ENCODE results near the gene IPMK. TPM values are rescaled to one million over a fixed set of nuclear protein-coding genes. Genes with fewer than 3 reads are reported as not detected.

IPMK gene
- total and polyA plus RNA-seq, 2 experiments from 2014 or later: 5.5 to 17.8 TPM

GRCh38 chr10:58302254-58302653 lies 34.6 kb upstream of the IPMK start (continued):
- no peak for TF ChIP-seq ZNF462 (CRISPR knock-in tag; IDR thresholded peaks at IDR 0.05)
- no peak for TF ChIP-seq NANOG (IDR thresholded peaks at IDR 0.05; ENCODE audit: borderline replicate concordance)
- TF ChIP-seq ZNF114 (CRISPR knock-in tag; IDR thresholded peaks at IDR 0.05): no peak
- TF ChIP-seq POLR2AphosphoS5 (IDR thresholded peaks at IDR 0.05; ENCODE audit: low read depth): no peak

- Histone ChIP-seq H3K27me3 (ENCODE audit: insufficient read depth) (no peaks in the 10 kb centered on the region), H3K79me2 (replicated peaks; ENCODE audit: insufficient read depth) (no peaks in the 10 kb centered on the region), H2AFZ (no peak overlapping the region), H3K4me2 (no peak overlapping the region), H3F3A (replicated peaks; ENCODE audit: low read depth) (no peaks in the 10 kb centered on the region), H3K4me1 (ENCODE audit: insufficient read depth) (peaks cover 8% of the 10 kb centered on the region), H3K36me3 (ENCODE audit: insufficient read depth) (no peaks in the 10 kb centered on the region), H3K27ac (ENCODE audit: low read depth) (no peak overlapping the region), H3K9me2 (ENCODE audit: insufficient read depth) (no peaks in the 10 kb centered on the region), H3K4me3 (no peak overlapping the region), H4K20me1 (replicated peaks; ENCODE audit: insufficient read depth) (no peaks in the 10 kb centered on the region)
- DNase-seq (ENCODE audit: low spot score) (no peak), ATAC-seq (no peak)
- Mint-ChIP-seq H3K4me1 (peaks cover 8% of the 10 kb centered on the region; the same call in 1 of the 3 replicates), H3K27me3 (ENCODE audit: insufficient read depth, low read depth, poor library complexity) (peaks cover 1% of the 10 kb centered on the region), H3K36me3 (ENCODE audit: low read depth) (no peaks in the 10 kb centered on the region), H3K9me3 (no peaks in the 10 kb centered on the region; the same call in 2 of the 3 replicates), H3K4me3 (no peak overlapping the region), H3K27ac (no peak overlapping the region)
- TF ChIP-seq POLR2AphosphoS5 (IDR thresholded peaks at IDR 0.05; ENCODE audit: low read depth) (no peak), ZNF331 (CRISPR knock-in tag; IDR thresholded peaks at IDR 0.05; ENCODE audit: low read depth) (no peak), NANOG (IDR thresholded peaks at IDR 0.05; ENCODE audit: borderline replicate concordance) (no peak), CTCF (conservative IDR thresholded peaks at IDR 0.05; ENCODE audit: low read depth in 2 of 2) (no peak), JUNB (IDR thresholded peaks at IDR 0.05; ENCODE audit: unreplicated experiment) (no peak), ZNF462 (CRISPR knock-in tag; IDR thresholded peaks at IDR 0.05) (no peak)
Observed at GRCh38 chr10:58300676-58301075, 33.0 kb upstream of the IPMK start.

All from GM23338 (cell line).